ENCODE data around the gene CISD2.
"Not testable (repeated sequence)": the region's sequence is repeated elsewhere in the genome, so short reads cannot be mapped to it uniquely, and the experiment has no call there.

GRCh38 chr4:102919697-102920096 lies 50.9 kb downstream of the CISD2 start:
- TF ChIP-seq RAD21 (conservative IDR thresholded peaks at IDR 0.05 in 1 of 2, IDR thresholded peaks at IDR 0.05 in 1 of 2); HDAC2 (IDR thresholded peaks at IDR 0.05); CTCF (IDR thresholded peaks at IDR 0.05); PHF8 (IDR thresholded peaks at IDR 0.05; ENCODE audit: borderline replicate concordance, low read depth); HMGXB4 (CRISPR knock-in tag; IDR thresholded peaks at IDR 0.05; ENCODE audit: borderline replicate concordance); GATA3 (IDR thresholded peaks at IDR 0.05; ENCODE audit: borderline replicate concordance); REST (IDR thresholded peaks at IDR 0.05); MAZ (IDR thresholded peaks at IDR 0.05; ENCODE audit: borderline replicate concordance, low read depth, low read length): not testable (repeated sequence)

Measured in A549 (cell line).